H1 (cell line): ENCODE data around the gene MPZL3. TPM values are rescaled to one million over a fixed set of nuclear protein-coding genes. Genes with fewer than 3 reads are reported as not detected.
A peak's percentile ranks its signal among the peaks of the same experiment; 100 is the strongest.

Experiments used
- CTCF ChIA-PET: fragments of 300-600 bp; sonication (Branson Sonifier 250); formaldehyde crosslinking; loops from one replicate; lab custom pipeline; 2021; ENCODE audit not compliant: partially characterized antibody; lab: Charles Lee
- POLR2A ChIA-PET: fragments of 300-600 bp; sonication (Branson Sonifier 250); formaldehyde crosslinking; loops from one replicate; lab custom pipeline; 2021; ENCODE audit warnings: inconsistent platforms; ENCODE audit not compliant: partially characterized antibody; lab: Charles Lee
- DNase-seq, 2 experiments: peaks; one replicate each; pipeline versions ENCODE4 v3.0.0 to v3.0.0-alpha.2; 2010 to 2022; ENCODE audit warnings: low spot score in 2 of 2, low read depth in 1 of 2, mixed read lengths in 1 of 2
- FAIRE-seq: peaks from 2 replicates; lab custom pipeline; 2011; peaks lifted over from hg19 to GRCh38; lab: Jason Lieb, UNC
- H2AFZ ChIP-seq: 2 replicates; pipeline ENCODE4 v1.8.1; 2012; ENCODE audit warnings: low read length, inconsistent platforms
- H2AK5ac ChIP-seq: 2 replicates; pipeline ENCODE4 v1.6.1; 2013; ENCODE audit warnings: low read depth, low read length
- H2BK120ac ChIP-seq: replicated peaks from 2 replicates; pipeline ENCODE3; 2013; ENCODE audit warnings: low read depth, low read length, inconsistent platforms
- H2BK12ac ChIP-seq: 2 replicates; pipeline ENCODE4 v1.6.1; 2013; ENCODE audit warnings: low read depth, low read length
- H2BK15ac ChIP-seq: 2 replicates; pipeline ENCODE4 v1.6.1; 2013; ENCODE audit warnings: low read length
- H2BK20ac ChIP-seq: 2 replicates; pipeline ENCODE4 v1.6.1; 2013; ENCODE audit warnings: low read length
- H2BK5ac ChIP-seq: 2 replicates; pipeline ENCODE4 v1.6.1; 2013; ENCODE audit warnings: low read depth, low read length
- H3K14ac ChIP-seq: 2 replicates; pipeline ENCODE4 v1.6.1; 2013; ENCODE audit warnings: inconsistent platforms; ENCODE audit not compliant: insufficient read length
- H3K18ac ChIP-seq: 2 replicates; pipeline ENCODE4 v1.6.1; 2013; ENCODE audit warnings: low read length; ENCODE audit errors: extremely low read depth
- H3K23ac ChIP-seq: 2 replicates; pipeline ENCODE4 v1.6.1; 2013; ENCODE audit warnings: inconsistent platforms; ENCODE audit not compliant: insufficient read length
- H3K23me2 ChIP-seq: 2 replicates; pipeline ENCODE4 v1.6.1; 2013; ENCODE audit warnings: low read depth, low read length
- H3K27ac ChIP-seq: 2 replicates; pipeline ENCODE4 v1.6.1; 2011; ENCODE audit warnings: low read depth, low read length, inconsistent platforms
- H3K27me3 ChIP-seq, 4 experiments: replicated peaks in 1 of 4; 1 replicate in 1 of 4; 2 replicates in 3 of 4; pipeline versions ENCODE4 v1.6.1 to v1.8.1; 2011 to 2013; ENCODE audit warnings: low read length in 3 of 4, mild to moderate bottlenecking in 3 of 4, inconsistent platforms in 2 of 4, mixed read lengths in 2 of 4, moderate library complexity in 1 of 4; ENCODE audit not compliant: control insufficient read depth in 3 of 4, insufficient read depth in 3 of 4; ENCODE audit errors: extremely low read depth in 1 of 4
- H3K36me3 ChIP-seq, 4 experiments: 2 replicates each; pipeline versions ENCODE4 v1.6.1 to v1.8.1; 2011 to 2013; ENCODE audit warnings: mild to moderate bottlenecking in 4 of 4, low read length in 3 of 4, moderate library complexity in 2 of 4, control low read depth in 1 of 4, inconsistent platforms in 1 of 4; ENCODE audit not compliant: insufficient read depth in 4 of 4, control insufficient read depth in 2 of 4
- H3K4ac ChIP-seq: replicated peaks from 2 replicates; pipeline ENCODE3; 2013; ENCODE audit warnings: low read length, low read depth, mixed read lengths, inconsistent platforms; ENCODE audit not compliant: insufficient read length
- H3K4me1 ChIP-seq, 4 experiments: replicated peaks in 1 of 4; 1 replicate in 1 of 4; 2 replicates in 3 of 4; pipeline versions ENCODE4 v1.6.1 to v1.8.1; 2011 to 2013; ENCODE audit warnings: low read length in 3 of 4, inconsistent platforms in 2 of 4, mixed read lengths in 1 of 4; ENCODE audit not compliant: insufficient read depth in 4 of 4, control insufficient read depth in 3 of 4
- H3K4me2 ChIP-seq, 2 experiments: 2 replicates each; pipeline versions ENCODE4 v1.6.1 to v1.8.1; 2011 to 2013; ENCODE audit warnings: low read depth in 2 of 2, low read length in 2 of 2, control low read depth in 1 of 2, inconsistent platforms in 1 of 2, mild to moderate bottlenecking in 1 of 2; ENCODE audit not compliant: insufficient read depth in 1 of 2
- H3K4me3 ChIP-seq, 4 experiments: fragments of 200-600, 300-600 bp in 1 of 4; sonication (generic), shearing (Covaris generic), sonication (Bioruptor Twin) in 1 of 4; 2 replicates each; pipeline versions ENCODE4 v1.5.1 to v1.8.1; 2011 to 2016; ENCODE audit warnings: low read length in 4 of 4, low read depth in 3 of 4, control low read depth in 2 of 4, inconsistent platforms in 2 of 4, mild to moderate bottlenecking in 2 of 4, mixed read lengths in 1 of 4, moderate library complexity in 1 of 4; ENCODE audit not compliant: insufficient read depth in 2 of 4; ENCODE audit errors: extremely low read depth in 1 of 4
- H3K56ac ChIP-seq: replicated peaks from 2 replicates; pipeline ENCODE3; 2013; ENCODE audit warnings: low read depth, mild to moderate bottlenecking, mixed read lengths, low read length, inconsistent platforms; ENCODE audit not compliant: insufficient read length
- H3K79me1 ChIP-seq: 2 replicates; pipeline ENCODE4 v1.6.1; 2013; ENCODE audit warnings: low read depth, low read length, control low read depth
- H3K79me2 ChIP-seq, 2 experiments: 2 replicates each; pipeline versions ENCODE4 v1.6.1 to v1.8.1; 2012 to 2013; ENCODE audit warnings: low read length in 2 of 2, mild to moderate bottlenecking in 2 of 2, inconsistent platforms in 1 of 2; ENCODE audit not compliant: insufficient read depth in 2 of 2, control insufficient read depth in 1 of 2
- H3K9ac ChIP-seq, 4 experiments: replicated peaks in 1 of 4; 1 replicate in 1 of 4; 2 replicates in 3 of 4; pipeline versions ENCODE4 v1.6.1 to v1.8.1; 2011 to 2013; ENCODE audit warnings: low read depth in 3 of 4, low read length in 3 of 4, control low read depth in 2 of 4, mild to moderate bottlenecking in 2 of 4, moderate library complexity in 2 of 4, inconsistent platforms in 1 of 4; ENCODE audit errors: extremely low read depth in 1 of 4
- H3K9me3 ChIP-seq, 2 experiments: 2 replicates each; pipeline versions ENCODE4 v1.6.1 to v1.8.1; 2012 to 2013; ENCODE audit warnings: mild to moderate bottlenecking in 2 of 2, moderate library complexity in 2 of 2, control low read depth in 1 of 2, inconsistent platforms in 1 of 2, low read depth in 1 of 2, low read length in 1 of 2, mixed read lengths in 1 of 2; ENCODE audit not compliant: insufficient read depth in 2 of 2
- H4K20me1 ChIP-seq, 2 experiments: replicated peaks in 1 of 2; 2 replicates each; pipeline versions ENCODE3 to v1.8.1; 2011 to 2013; ENCODE audit warnings: inconsistent platforms in 2 of 2, low read length in 2 of 2, mild to moderate bottlenecking in 1 of 2; ENCODE audit not compliant: insufficient read depth in 2 of 2, control insufficient read depth in 1 of 2
- H4K5ac ChIP-seq: 2 replicates; pipeline ENCODE4 v1.6.1; 2013; ENCODE audit warnings: low read length, low read depth, mixed read lengths, inconsistent platforms; ENCODE audit not compliant: insufficient read length
- H4K8ac ChIP-seq: 2 replicates; pipeline ENCODE4 v1.8.0; 2013; ENCODE audit warnings: mild to moderate bottlenecking, moderate library complexity, low read length, inconsistent platforms; ENCODE audit not compliant: insufficient read depth; ENCODE audit errors: extremely low read depth
- H4K91ac ChIP-seq: replicated peaks from 2 replicates; pipeline ENCODE3; 2013; ENCODE audit warnings: low read length, mixed read lengths, inconsistent platforms; ENCODE audit not compliant: insufficient read length
- ATF3 ChIP-seq: IDR thresholded peaks from 2 replicates; pipeline ENCODE4 v1.6.1; 2011; ENCODE audit warnings: low read depth, mild to moderate bottlenecking, low read length; ENCODE audit not compliant: insufficient read depth
- CBX5 ChIP-seq: fragments of 300-800, 300-1000 bp; sonication (generic); IDR thresholded peaks from 2 replicates; pipeline ENCODE4 v1.7.1; 2016; ENCODE audit warnings: antibody characterized with exemption, low read length, low read depth
- KDM1A ChIP-seq: fragments of 200-600, 300-600 bp; sonication (generic); IDR thresholded peaks from 2 replicates; pipeline ENCODE4 v1.7.1; 2016; ENCODE audit warnings: mild to moderate bottlenecking, low read length, borderline replicate concordance
- KDM5A ChIP-seq: fragments of 200-600 bp; IDR thresholded peaks from 2 replicates; pipeline ENCODE4 v1.7.1; 2012; ENCODE audit warnings: mild to moderate bottlenecking, low read length, inconsistent platforms, mixed read lengths
- MAX ChIP-seq: IDR thresholded peaks from 2 replicates; pipeline ENCODE4 v1.6.1; 2012; ENCODE audit warnings: inconsistent platforms
- RAD21 ChIP-seq, 2 experiments: IDR thresholded peaks in 1 of 2; conservative IDR thresholded peaks in 1 of 2; 2 replicates each; pipeline ENCODE4 v1.6.1; 2011; ENCODE audit warnings: low read depth in 2 of 2, low read length in 2 of 2, improper control_type of control experiment in 1 of 2, inconsistent platforms in 1 of 2, mild to moderate bottlenecking in 1 of 2, moderate library complexity in 1 of 2
- RXRA ChIP-seq: IDR thresholded peaks from 2 replicates; pipeline ENCODE4 v1.6.1; 2011; ENCODE audit warnings: low read depth, mild to moderate bottlenecking, low read length, moderate library complexity; ENCODE audit not compliant: insufficient read depth
- SIN3A ChIP-seq, 2 experiments: IDR thresholded peaks in 1 of 2; conservative IDR thresholded peaks in 1 of 2; 2 replicates each; pipeline ENCODE4 v1.6.1; 2011 to 2012; ENCODE audit warnings: low read length in 2 of 2, improper control_type of control experiment in 1 of 2, low read depth in 1 of 2, mild to moderate bottlenecking in 1 of 2
- TAF7 ChIP-seq: optimal IDR thresholded peaks from 2 replicates; pipeline ENCODE3; 2011; ENCODE audit warnings: low read depth, mild to moderate bottlenecking, inconsistent platforms, low read length, moderate library complexity, borderline replicate concordance
- WGBS, 2 experiments: shearing (Covaris generic) in 1 of 2; methylation state at CpG; one replicate each; pipeline versions ENCODE4 v1.1.6 to v1.1.7; 2013 to 2015; ENCODE audit warnings: low lambda C conversion rate in 2 of 2, mixed read lengths in 2 of 2, inconsistent platforms in 1 of 2, low coverage in 1 of 2, missing lambda C conversion rate in 1 of 2; ENCODE audit not compliant: insufficient replicate concordance in 2 of 2, insufficient coverage in 1 of 2, insufficient read length in 1 of 2; ENCODE audit errors: extremely low coverage in 1 of 2, missing lambda C conversion rate in 1 of 2; 5-methylcytosine and 5-hydroxymethylcytosine counted together
- polyA plus RNA-seq, 7 experiments: library from polyadenylated mRNA; depleted of rRNA in 3 of 7; stranded (reverse) in 5 of 7; unstranded in 2 of 7; fragments of >200 nt in 5 of 7; fragments of 200-250 nt in 2 of 7; gene quantifications; 1 replicate in 5 of 7; 2 replicates in 1 of 7; 4 replicates in 1 of 7; pipeline versions ENCODE4 v1.2.1 to v1.2.3, GENCODE V29; 2011 to 2013; ENCODE audit warnings: missing spikeins in 2 of 7, mixed read lengths in 2 of 7
- total RNA-seq: library from RNA; stranded (reverse); fragmentation: NEBNext Ultra II Directional; extraction: Animal tissue kit (Norgen Biotek cat#: 25700); gene quantifications from 2 replicates; pipeline ENCODE4 v1.2.1, GENCODE V29; 2021

Gene MPZL3
- total and polyA plus RNA-seq, 2 of the 8 experiments (the other 6 are each of a cell fraction or from before 2014, with no cell fraction given), result 1.1 to 3.9 TPM

DNA sequence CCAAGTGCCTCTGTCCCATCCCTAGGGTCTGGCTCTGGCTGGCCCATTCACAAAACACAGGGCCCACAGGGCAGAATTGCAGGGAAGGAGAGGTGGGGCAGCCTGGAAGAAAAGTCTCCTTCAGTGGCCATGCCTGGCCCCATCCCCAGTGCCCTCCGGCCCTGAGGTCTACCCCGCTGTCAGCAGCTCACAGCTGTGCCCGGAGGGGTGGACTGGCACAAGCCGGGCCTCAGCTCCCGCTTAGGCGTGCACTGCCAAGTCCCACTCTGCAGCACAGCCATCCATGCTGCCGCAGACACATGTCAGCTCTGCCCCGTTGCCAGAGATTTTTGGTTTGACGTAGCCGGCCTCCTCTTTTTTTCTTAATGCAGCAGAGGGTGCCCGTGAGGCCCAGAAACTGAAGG lies 71.9 kb downstream of the MPZL3 start:
- Histone ChIP-seq H4K91ac (peak overlapping the region; percentile 47), H2AK5ac (no peak overlapping the region), H3K14ac (no peak overlapping the region), H3K4me1 (peaks cover 7 to 21% (median 11%) of the 10 kb centered on the region in 4 experiments), H3K23ac (no peak overlapping the region), H2AFZ (peak overlapping the region; percentile 46; the same call in 1 of the 2 replicates), H3K4me2 (peak overlapping the region; percentile 33 to 65; a peak in 3 of 4 replicates), H3K79me1 (no peaks in the 10 kb centered on the region), H3K4me3 (peak overlapping the region in 3 of 4 experiments; percentile 8 to 42 (median 10); a peak in 5 of 8 replicates), H2BK120ac (no peak overlapping the region), H2BK5ac (no peak overlapping the region; the same call in 1 of the 2 replicates), H3K27me3 (peaks cover 0 to 8% (median 7%) of the 10 kb centered on the region in 4 experiments; a peak in 5 of 7 replicates), H3K79me2 (no peaks in the 10 kb centered on the region), H2BK15ac (no peak overlapping the region), H3K36me3 (no peaks in the 10 kb centered on the region), H2BK12ac (0 out of 2 replicates have a peak overlapping the region, but pooled peaks have one; percentile 6), H3K56ac (no peak overlapping the region), H3K27ac (no peak overlapping the region), H3K9ac (no peak overlapping the region), H4K5ac (no peak overlapping the region), H3K23me2 (peaks cover 11% of the 10 kb centered on the region), H3K18ac (no peak overlapping the region; the same call in 1 of the 2 replicates), H4K20me1 (no peaks in the 10 kb centered on the region), H3K9me3 (no peaks in the 10 kb centered on the region), H4K8ac (peak overlapping the region; percentile 89; the same call in 1 of the 2 replicates), H3K4ac (no peak overlapping the region), H2BK20ac (0 out of 2 replicates have a peak overlapping the region, but pooled peaks have one; percentile 80)
- ChIA-PET POLR2A (interaction anchor here (1.1 to 1.4 kb wide), 4 partner anchors 9 to 28 kb away, joined by 3 to 4 read pairs (median 4); partner anchors contain the start of gene SCN4B), CTCF (interaction anchor here (0.7 to 3.9 kb wide), 14 partner anchors 9 to 452 kb away, joined by 3 to 59 read pairs (median 6); no protein-coding TSS in a partner anchor)
- no peak for FAIRE-seq
- DNase-seq, result peak in 1 of 2 experiments; percentile 77
- WGBS, 2 experiments, result 16% methylated on average over 11 of the region's 11 CpGs; no CpG with 5 or more reads in 1 of the 2 experiments
- TF ChIP-seq CBX5, result no peak
- no peak for TF ChIP-seq KDM5A
- TF ChIP-seq KDM1A, result 0 out of 2 replicates have a peak, but pooled peaks have one; percentile 16
- no peak for TF ChIP-seq ATF3
- TF ChIP-seq RXRA, result no peak
- TF ChIP-seq RAD21 (IDR thresholded peaks at IDR 0.05 in 1 of 2, conservative IDR thresholded peaks at IDR 0.05 in 1 of 2; ENCODE audit: low read depth in 2 of 2, low read length in 2 of 2), result peak; percentile 11 to 19; a peak in 1 of 4 replicates
- no peak for TF ChIP-seq TAF7
- TF ChIP-seq SIN3A (conservative IDR thresholded peaks at IDR 0.05 in 1 of 2, IDR thresholded peaks at IDR 0.05 in 1 of 2; ENCODE audit: low read depth in 1 of 2, low read length in 2 of 2), result peak in 1 of 2 experiments; percentile 55; a peak in 1 of 4 replicates
- TF ChIP-seq MAX, result peak; percentile 84
